ENCODE measurements around the gene HMG20B.
A peak's percentile ranks its signal among the peaks of the same experiment; 100 is the strongest.
"Not testable (repeated sequence)": the region's sequence is repeated elsewhere in the genome, so short reads cannot be mapped to it uniquely, and the experiment has no call there.

Gene HMG20B

DNA sequence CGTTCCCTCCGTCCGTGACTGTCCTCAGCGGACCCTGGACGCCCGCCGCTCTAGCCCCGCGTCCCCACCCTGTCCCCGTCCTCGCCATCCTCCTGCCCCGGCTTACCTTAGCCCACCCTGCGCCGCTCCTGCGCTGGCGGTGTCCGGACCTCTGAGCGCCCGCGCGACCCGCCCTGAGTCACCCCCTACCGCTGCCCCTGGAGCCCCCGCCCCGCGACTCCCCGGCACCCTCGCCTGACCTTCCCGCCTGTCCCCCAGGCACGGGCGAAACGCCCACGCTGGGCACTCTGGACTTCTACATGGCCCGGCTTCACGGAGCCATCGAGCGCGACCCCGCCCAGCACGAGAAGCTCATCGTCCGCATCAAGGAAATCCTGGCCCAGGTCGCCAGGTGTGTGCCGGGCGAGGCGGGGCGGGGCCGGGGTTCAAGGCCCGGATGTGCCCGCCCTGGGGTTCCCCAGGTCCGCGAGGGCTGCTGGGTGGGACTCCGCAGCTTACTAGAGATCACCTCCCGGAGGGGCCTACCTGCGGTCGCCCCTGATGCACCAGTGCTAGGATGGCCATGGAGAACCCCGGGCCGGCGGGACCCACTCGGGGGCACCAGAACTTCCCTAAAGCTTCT is 5.1 kb downstream of the HMG20B start:
- TF ChIP-seq, protein P1, sequence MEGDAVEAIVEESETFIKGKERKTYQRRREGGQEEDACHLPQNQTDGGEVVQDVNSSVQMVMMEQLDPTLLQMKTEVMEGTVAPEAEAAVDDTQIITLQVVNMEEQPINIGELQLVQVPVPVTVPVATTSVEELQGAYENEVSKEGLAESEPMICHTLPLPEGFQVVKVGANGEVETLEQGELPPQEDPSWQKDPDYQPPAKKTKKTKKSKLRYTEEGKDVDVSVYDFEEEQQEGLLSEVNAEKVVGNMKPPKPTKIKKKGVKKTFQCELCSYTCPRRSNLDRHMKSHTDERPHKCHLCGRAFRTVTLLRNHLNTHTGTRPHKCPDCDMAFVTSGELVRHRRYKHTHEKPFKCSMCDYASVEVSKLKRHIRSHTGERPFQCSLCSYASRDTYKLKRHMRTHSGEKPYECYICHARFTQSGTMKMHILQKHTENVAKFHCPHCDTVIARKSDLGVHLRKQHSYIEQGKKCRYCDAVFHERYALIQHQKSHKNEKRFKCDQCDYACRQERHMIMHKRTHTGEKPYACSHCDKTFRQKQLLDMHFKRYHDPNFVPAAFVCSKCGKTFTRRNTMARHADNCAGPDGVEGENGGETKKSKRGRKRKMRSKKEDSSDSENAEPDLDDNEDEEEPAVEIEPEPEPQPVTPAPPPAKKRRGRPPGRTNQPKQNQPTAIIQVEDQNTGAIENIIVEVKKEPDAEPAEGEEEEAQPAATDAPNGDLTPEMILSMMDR (IDR thresholded peaks at IDR 0.05) = no peak
- intact Hi-C loops (cut with DNase I; ENCODE audit: low total_unique reads) = loop anchor here (5.0 kb wide), 1 partner anchor 39 kb away; no protein-coding TSS in a partner anchor
- Histone ChIP-seq H3K36me3 (peaks cover 0 to 40% (median 0%) of the 10 kb centered on the region in 3 donors), H3K27ac (no peak overlapping the region), H3K4me3 (no peak overlapping the region), H3K27me3 (no peaks in the 10 kb centered on the region), H3K9me3 (no peaks in the 10 kb centered on the region), H3K4me1 (peaks cover 5 to 53% (median 24%) of the 10 kb centered on the region in 4 donors)
- no peak for DNase-seq

DNA sequence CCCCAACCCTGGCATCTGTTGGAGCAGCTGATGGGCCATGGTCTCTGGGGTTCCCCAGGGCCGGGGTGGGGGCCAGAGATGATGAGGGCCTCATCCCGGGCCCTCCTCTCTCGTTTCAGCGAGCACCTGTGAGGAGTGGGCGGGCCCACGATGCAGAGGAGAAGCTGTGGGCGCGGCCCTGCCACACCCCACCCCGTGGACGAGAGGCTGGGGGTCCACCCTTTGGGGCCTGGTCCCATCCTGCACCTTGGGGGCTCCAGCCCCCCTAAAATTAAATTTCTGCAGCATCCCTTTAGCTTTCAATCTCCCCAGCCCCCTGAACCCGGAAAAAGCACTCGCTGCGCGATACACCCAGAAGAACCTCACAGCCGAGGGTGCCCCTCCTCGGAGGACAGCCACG is 5.6 kb downstream of the HMG20B start:
- DNase-seq = no peak
- H3K4me3 ChIP-seq = no peak overlapping the region
- TF ChIP-seq, protein P1 (IDR thresholded peaks at IDR 0.05) = no peak
- intact Hi-C loops (cut with DNase I; ENCODE audit: low total_unique reads) = loop anchor here (5.0 kb wide), 1 partner anchor 39 kb away; no protein-coding TSS in a partner anchor
- no peaks in the 10 kb centered on the region for H3K9me3 ChIP-seq
- peak overlapping the region; percentile 55 to 63 for H3K27ac ChIP-seq
- no peaks in the 10 kb centered on the region for H3K27me3 ChIP-seq
- peaks cover 4 to 52% (median 23%) of the 10 kb centered on the region in 4 donors for H3K4me1 ChIP-seq
- H3K36me3 ChIP-seq = peaks cover 0 to 40% (median 0%) of the 10 kb centered on the region in 3 donors

DNA sequence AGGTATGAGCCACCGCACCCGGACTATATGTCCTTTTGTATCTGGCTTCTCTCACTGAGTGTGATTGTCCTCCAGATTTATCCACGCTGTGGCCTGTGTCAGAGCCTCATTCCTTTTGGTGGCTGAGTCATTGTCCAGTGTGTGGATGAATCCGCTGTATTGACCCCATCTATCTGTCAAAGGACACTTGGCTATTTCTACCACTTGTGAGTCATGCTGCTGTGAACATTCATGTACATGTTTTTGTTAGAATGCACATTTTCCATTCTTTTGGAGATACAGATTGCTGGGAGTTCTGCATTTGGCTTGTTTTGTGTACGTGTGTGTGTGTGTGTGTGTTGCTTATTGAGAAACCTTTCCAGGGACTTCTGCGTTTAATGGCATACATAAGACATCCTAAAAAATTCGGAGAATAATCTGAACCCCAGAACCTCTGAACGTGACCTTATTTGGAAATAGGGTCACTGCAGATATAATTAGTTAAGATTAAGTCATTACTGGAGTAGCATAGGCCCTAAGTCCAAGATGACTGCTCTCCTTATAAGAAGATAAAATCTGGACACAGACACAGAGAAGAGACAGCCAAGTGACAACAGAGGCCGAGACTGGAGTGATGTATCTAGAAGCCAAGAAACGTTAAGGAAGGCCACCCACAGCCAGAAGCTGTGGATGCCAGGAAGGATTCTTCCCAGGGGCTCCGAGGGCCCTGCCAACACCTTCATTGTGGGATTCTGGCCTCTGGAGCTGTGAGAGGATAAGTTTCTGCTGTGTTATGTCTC is 7.6 kb downstream of the HMG20B start:
- H3K27me3 ChIP-seq = peaks cover 0 to 4% of the 10 kb centered on the region in 2 donors
- H3K27ac ChIP-seq = peak overlapping the region; percentile 55 to 63
- intact Hi-C loops (cut with DNase I; ENCODE audit: low total_unique reads) = no loop called here
- H3K4me3 ChIP-seq = no peak overlapping the region
- peaks cover 0 to 34% (median 0%) of the 10 kb centered on the region in 3 donors for H3K36me3 ChIP-seq
- DNase-seq = peak in 1 of 2 donors; percentile 51
- H3K9me3 ChIP-seq = no peaks in the 10 kb centered on the region
- H3K4me1 ChIP-seq = peaks cover 0 to 41% (median 20%) of the 10 kb centered on the region in 4 donors
- TF ChIP-seq, protein P1 (IDR thresholded peaks at IDR 0.05) = no peak

DNA sequence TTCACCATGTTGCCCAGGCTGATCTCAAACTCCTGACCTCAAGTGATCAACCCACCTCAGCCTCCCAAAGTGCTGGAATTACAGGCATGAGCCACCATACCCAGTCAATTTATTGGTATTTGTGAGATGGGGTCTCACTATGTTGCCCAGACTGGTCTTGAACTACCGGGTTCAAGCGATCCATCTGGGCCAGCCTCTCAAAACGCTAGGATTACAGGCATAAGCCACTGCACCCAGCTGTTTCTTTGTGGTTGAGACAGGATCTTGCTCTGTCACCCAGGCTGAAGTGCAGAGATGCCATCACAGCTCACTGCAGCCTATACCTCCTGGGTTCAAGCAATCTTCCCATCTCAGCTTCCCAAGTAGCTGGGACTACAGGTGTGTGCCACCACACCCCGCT is 9.0 kb downstream of the HMG20B start:
- intact Hi-C loops (cut with DNase I; ENCODE audit: low total_unique reads); DNase-seq; H3K4me3 ChIP-seq; H3K9me3 ChIP-seq; H3K27me3 ChIP-seq; H3K27ac ChIP-seq: not testable (repeated sequence)
- peaks cover 0 to 20% (median 0%) of the 10 kb centered on the region in 3 donors for H3K36me3 ChIP-seq
- peaks cover 0 to 42% (median 22%) of the 10 kb centered on the region in 4 donors for H3K4me1 ChIP-seq

DNA sequence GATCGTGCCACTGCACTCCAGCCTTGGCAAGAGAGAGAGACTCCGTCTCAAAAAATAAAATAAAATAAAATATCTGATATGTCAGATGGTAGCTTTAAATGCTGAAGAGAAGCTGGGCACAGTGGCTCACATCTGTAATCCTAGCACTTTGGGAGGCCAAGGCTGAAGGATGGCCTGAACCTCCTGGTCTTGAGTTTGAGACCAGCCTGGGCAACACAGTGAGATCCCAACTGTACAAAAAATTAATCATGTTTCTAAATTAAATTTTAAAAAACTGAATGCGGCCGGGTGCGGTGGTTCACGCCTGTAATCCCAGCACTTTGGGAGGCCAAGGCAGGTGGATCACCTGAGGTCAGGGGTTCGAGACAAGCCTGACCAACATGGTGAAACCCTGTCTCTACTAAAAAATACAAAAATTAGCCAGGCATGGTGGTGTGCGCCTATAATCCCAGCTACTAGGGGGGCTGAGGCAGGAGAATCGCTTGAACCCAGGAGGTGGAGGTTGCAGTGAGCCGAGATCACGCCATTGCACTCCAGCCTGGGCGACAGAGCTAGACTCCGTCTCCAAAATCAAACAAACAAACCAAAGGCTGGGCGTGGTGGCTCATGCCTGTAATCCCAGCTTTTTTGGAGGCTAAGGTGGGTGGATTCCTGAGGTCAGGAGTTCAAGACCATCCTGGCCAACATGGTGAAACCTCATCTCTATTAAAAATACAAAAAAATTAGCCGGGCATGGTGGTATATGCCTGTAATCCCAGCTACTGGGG is 11.5 kb downstream of the HMG20B start:
- DNase-seq; H3K27ac ChIP-seq; H3K36me3 ChIP-seq; intact Hi-C loops (cut with DNase I; ENCODE audit: low total_unique reads); H3K4me3 ChIP-seq; H3K9me3 ChIP-seq; H3K27me3 ChIP-seq: not testable (repeated sequence)
- H3K4me1 ChIP-seq = peaks cover 0 to 42% (median 25%) of the 10 kb centered on the region in 4 donors

DNA sequence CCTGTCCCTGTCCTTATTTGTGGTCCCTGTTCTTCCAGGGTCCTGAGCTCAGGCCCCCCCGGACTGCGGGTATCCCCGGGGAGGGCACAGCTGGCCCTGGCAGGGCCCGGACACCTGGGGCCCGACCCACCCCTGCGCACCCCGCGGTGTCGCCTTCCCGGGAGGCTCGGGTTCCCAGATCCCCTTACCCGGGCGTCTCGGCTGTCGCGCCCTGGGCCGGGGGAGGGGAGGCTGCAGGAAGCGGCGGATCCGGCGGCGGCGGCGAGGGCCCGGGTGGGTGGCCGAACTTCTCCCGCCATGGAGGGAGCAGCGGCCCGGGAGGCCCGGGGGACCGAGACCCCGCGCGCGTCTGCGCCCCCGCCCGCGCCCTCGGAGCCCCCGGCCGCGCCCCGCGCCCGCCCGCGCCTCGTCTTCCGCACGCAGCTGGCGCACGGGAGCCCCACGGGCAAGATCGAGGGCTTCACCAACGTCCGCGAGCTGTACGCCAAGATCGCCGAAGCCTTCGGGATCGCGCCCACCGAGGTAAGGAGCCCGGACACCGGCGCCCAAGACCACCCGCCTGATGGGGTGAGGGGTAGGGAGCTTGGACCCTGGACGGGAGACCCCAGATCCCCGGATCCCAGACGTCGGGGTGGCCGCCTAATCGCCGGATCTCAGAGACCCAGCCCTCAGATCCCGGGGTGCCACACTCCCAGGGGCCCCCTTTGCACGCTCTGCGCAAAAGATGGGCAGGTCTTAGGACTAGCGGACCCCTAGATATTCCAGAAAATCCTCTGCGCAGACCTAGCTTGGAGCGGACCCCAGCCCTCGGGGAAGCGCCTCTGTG is 12.8 kb downstream of the HMG20B start, which contains the start of gene GIPC3:
Gene GIPC3 (plus strand): TSS at position 178 of the 826 bp plus-strand sequence. CDS start 120 bp downstream, at position 298.
- peaks cover 0 to 4% of the 10 kb centered on the region in 2 donors for H3K27me3 ChIP-seq
- peak within 1 kb of the TSS; percentile 37 to 41 for H3K4me3 ChIP-seq
- intact Hi-C loops (cut with DNase I; ENCODE audit: low total_unique reads) = loop anchor here (2.0 kb wide), 1 partner anchor 33 kb away; no protein-coding TSS in a partner anchor
- peaks cover 0 to 29% (median 21%) of the 10 kb centered on the region in 4 donors for H3K4me1 ChIP-seq
- peak within 1 kb of the TSS in 1 of 2 donors; percentile 17 for H3K27ac ChIP-seq
- peaks cover 0 to 7% (median 6%) of the 10 kb centered on the region in 3 donors for H3K36me3 ChIP-seq
- H3K9me3 ChIP-seq = no peaks in the 10 kb centered on the region
- DNase-seq = no peak
- TF ChIP-seq, protein P1 (IDR thresholded peaks at IDR 0.05) = no peak

Data from tibial artery (tissue), 4 donors.